HepG2 (cell line): ENCODE data around the gene NEIL1. TPM values are rescaled to one million over a fixed set of nuclear protein-coding genes. Genes with fewer than 3 reads are reported as not detected.

Experiments
- ARID3A ChIP-seq: IDR thresholded peaks from 2 replicates; pipeline ENCODE4 v1.6.1; 2012; ENCODE audit warnings: low read depth, low read length, improper control_type of control experiment
- BCL6 ChIP-seq: IDR thresholded peaks from 2 replicates; pipeline ENCODE4 v1.6.1; 2016; ENCODE audit warnings: missing genetic modification reagents, missing compliant biosample characterization
- CEBPZ ChIP-seq: IDR thresholded peaks from 2 replicates; pipeline ENCODE4 v1.6.1; 2012; ENCODE audit warnings: low read length, improper control_type of control experiment
- HNRNPK ChIP-seq: fragments of 200-400 bp; formaldehyde crosslinking; IDR thresholded peaks from 2 replicates; pipeline ENCODE4 v1.6.1; 2018; ENCODE audit warnings: low read length, low read depth, moderate library complexity, mild to moderate bottlenecking; ENCODE audit not compliant: poor library complexity, severe bottlenecking
- KAT7 ChIP-seq: IDR thresholded peaks from 2 replicates; pipeline ENCODE4 v1.6.1; 2018; ENCODE audit warnings: borderline replicate concordance, missing compliant biosample characterization
- NCOR1 ChIP-seq: fragments of 200-600 bp; sonication (generic); IDR thresholded peaks from 2 replicates; pipeline ENCODE4 v1.7.0; 2017; ENCODE audit warnings: antibody characterized with exemption, low read length, borderline replicate concordance
- NR2F2 ChIP-seq: IDR thresholded peaks from 2 replicates; pipeline ENCODE4 v1.6.1; 2012; ENCODE audit warnings: low read depth, inconsistent platforms, borderline replicate concordance
- NR3C1 ChIP-seq: sonication (generic); formaldehyde crosslinking; IDR thresholded peaks from 2 replicates; pipeline ENCODE4 v1.4.0; 2020; ENCODE audit warnings: missing genetic modification reagents
- PITX1 ChIP-seq: sonication (generic); formaldehyde crosslinking; IDR thresholded peaks from 2 replicates; pipeline ENCODE4 v1.5.1; 2020; ENCODE audit warnings: mild to moderate bottlenecking, missing genetic modification reagents
- PLRG1 ChIP-seq: fragments of 450-650 bp; conservative IDR thresholded peaks from 2 replicates; pipeline ENCODE4 v1.6.1; 2016
- POLR2AphosphoS2 ChIP-seq: IDR thresholded peaks from 2 replicates; pipeline ENCODE4 v1.6.1; 2011; ENCODE audit warnings: low read depth, low read length, improper control_type of control experiment
- TOPORS ChIP-seq: sonication (generic); formaldehyde crosslinking; IDR thresholded peaks from 2 replicates; pipeline ENCODE4 v1.8.0; 2023; ENCODE audit warnings: mild to moderate bottlenecking, missing genetic modification reagents
- TRAFD1 ChIP-seq: sonication (generic); formaldehyde crosslinking; IDR thresholded peaks from 2 replicates; pipeline ENCODE4 v1.5.1; 2020; ENCODE audit warnings: missing genetic modification reagents, mild to moderate bottlenecking, borderline replicate concordance
- ZNF136 ChIP-seq: sonication (generic); formaldehyde crosslinking; IDR thresholded peaks from 2 replicates; pipeline ENCODE4 v1.8.1; 2022; ENCODE audit warnings: low read depth, mild to moderate bottlenecking, moderate library complexity, missing genetic modification reagents
- ZNF350 ChIP-seq: sonication (generic); formaldehyde crosslinking; IDR thresholded peaks from 2 replicates; pipeline ENCODE4 v1.4.0; 2020; ENCODE audit warnings: mild to moderate bottlenecking, low read depth, missing genetic modification reagents, borderline replicate concordance
- ZNF547 ChIP-seq: sonication (generic); formaldehyde crosslinking; IDR thresholded peaks from 2 replicates; pipeline ENCODE4 v1.5.1; 2020; ENCODE audit warnings: mild to moderate bottlenecking, missing genetic modification reagents
- ZNF724P ChIP-seq: sonication (generic); formaldehyde crosslinking; IDR thresholded peaks from 2 replicates; pipeline ENCODE4 v1.8.0; 2022; ENCODE audit warnings: missing genetic modification reagents, borderline replicate concordance
- ZNF782 ChIP-seq: sonication (generic); formaldehyde crosslinking; IDR thresholded peaks from 2 replicates; pipeline ENCODE4 v1.4.0; 2020; ENCODE audit warnings: missing genetic modification reagents, mild to moderate bottlenecking, borderline replicate concordance
- polyA plus RNA-seq, 8 experiments: library from polyadenylated mRNA; depleted of rRNA in 3 of 8; stranded (reverse) in 7 of 8; unstranded in 1 of 8; fragments of >200 nt; fragmentation: Illumina TruSeq in 4 of 8; extraction: Trizol in 4 of 8; gene quantifications; 2 replicates each; pipeline versions ENCODE4 v1.2.1 to v1.2.3, GENCODE V29; 2011 to 2016; ENCODE audit warnings: low read depth in 4 of 8, missing spikeins in 1 of 8, mixed read lengths in 1 of 8; ENCODE audit not compliant: insufficient read depth in 1 of 8
- total RNA-seq, 5 experiments: library from RNA; depleted of rRNA; stranded (reverse); fragments of >200 nt; fragmentation: Illumina TruSeq; extraction: Trizol; gene quantifications; 2 replicates each; pipeline ENCODE4 v1.2.3, GENCODE V29; 2016; ENCODE audit warnings: low read depth in 1 of 5
- TF ChIP-seq, protein P1 (sequence below): IDR thresholded peaks from 2 replicates; pipeline ENCODE4 v1.6.1; 2016; ENCODE audit warnings: low read depth, control low read depth
- TF ChIP-seq, protein P2 (sequence below): sonication (generic); formaldehyde crosslinking; IDR thresholded peaks from 2 replicates; pipeline ENCODE4 v1.4.0; 2020; ENCODE audit warnings: missing genetic modification reagents; ENCODE audit errors: not compliant biosample characterization

The NEIL1 gene
- total and polyA plus RNA-seq, 2 of the 13 experiments (the other 11 are each of a cell fraction or from before 2014, with no cell fraction given) = 10.4 to 15.5 TPM

DNA sequence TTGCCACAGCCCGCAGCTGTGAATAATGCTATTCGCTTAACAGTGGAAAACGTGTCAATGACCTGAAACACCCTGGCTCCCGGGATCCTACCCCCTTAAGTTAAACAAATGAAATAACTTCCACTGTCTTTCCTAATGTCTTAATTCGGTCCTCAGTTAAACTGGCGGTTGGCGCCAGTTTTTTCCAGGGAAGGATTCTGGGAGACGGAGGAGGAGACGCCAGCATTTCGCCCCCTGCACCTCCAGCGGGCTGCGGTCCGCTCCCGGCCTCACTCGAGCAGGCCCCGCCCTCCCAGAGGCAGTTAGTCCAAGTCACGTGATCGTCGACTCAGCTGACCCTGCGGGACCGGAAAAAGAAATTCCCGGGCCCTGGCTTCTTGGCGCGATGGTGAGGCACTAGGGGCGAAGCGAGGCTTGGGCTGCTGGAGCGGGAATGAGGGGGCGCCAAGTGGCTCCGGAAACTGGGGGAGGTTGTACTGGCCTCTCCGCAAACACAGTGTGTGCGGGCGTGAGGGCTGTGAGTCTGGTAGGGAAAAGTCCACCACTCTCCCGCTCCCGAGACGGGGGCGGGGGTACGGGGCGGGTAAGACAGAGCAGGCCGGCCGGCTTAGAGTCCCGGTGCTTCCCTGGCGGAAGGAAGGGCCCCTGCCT lies 11.0 kb upstream of the NEIL1 start, which contains the start of gene COMMD4 (continued):
- TF ChIP-seq ARID3A (no peak), ZNF136 (no peak), ZNF350 (peak; percentile 92), PITX1 (CRISPR knock-in tag) (peak; percentile 27; the same call in 1 of the 2 replicates), BCL6 (CRISPR knock-in tag) (no peak), PLRG1 (no peak), HNRNPK (no peak), TOPORS (CRISPR knock-in tag) (0 out of 2 replicates have a peak, but pooled peaks have one; percentile 35), ZNF782 (CRISPR knock-in tag) (no peak), KAT7 (peak; percentile 62; the same call in 1 of the 2 replicates), ZNF724P (CRISPR knock-in tag) (peak; percentile 36; the same call in 1 of the 2 replicates), NR2F2 (peak; percentile 36; the same call in 1 of the 2 replicates), ZNF547 (CRISPR knock-in tag) (peak; percentile 68), NCOR1 (no peak), CEBPZ (no peak), NR3C1 (no peak), POLR2AphosphoS2 (no peak), TRAFD1 (no peak)
- TF ChIP-seq, protein P1, sequence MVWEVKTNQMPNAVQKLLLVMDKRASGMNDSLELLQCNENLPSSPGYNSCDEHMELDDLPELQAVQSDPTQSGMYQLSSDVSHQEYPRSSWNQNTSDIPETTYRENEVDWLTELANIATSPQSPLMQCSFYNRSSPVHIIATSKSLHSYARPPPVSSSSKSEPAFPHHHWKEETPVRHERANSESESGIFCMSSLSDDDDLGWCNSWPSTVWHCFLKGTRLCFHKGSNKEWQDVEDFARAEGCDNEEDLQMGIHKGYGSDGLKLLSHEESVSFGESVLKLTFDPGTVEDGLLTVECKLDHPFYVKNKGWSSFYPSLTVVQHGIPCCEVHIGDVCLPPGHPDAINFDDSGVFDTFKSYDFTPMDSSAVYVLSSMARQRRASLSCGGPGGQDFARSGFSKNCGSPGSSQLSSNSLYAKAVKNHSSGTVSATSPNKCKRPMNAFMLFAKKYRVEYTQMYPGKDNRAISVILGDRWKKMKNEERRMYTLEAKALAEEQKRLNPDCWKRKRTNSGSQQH (CRISPR knock-in tag) = peak; percentile 92; the same call in 1 of the 2 replicates
- TF ChIP-seq, protein P2, sequence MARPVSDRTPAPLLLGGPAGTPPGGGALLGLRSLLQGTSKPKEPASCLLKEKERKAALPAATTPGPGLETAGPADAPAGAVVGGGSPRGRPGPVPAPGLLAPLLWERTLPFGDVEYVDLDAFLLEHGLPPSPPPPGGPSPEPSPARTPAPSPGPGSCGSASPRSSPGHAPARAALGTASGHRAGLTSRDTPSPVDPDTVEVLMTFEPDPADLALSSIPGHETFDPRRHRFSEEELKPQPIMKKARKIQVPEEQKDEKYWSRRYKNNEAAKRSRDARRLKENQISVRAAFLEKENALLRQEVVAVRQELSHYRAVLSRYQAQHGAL (CRISPR knock-in tag) = no peak
